Activated T-helper 1 cell treated with Interleukin-2 at 50 U/mL for 16 hours (primary cell): ENCODE data around the gene KLK13.

Experiments
- DNase-seq: peaks from one replicate; pipeline ENCODE4 v3.0.0-alpha.2; 2020; ENCODE audit warnings: low read depth

Gene KLK13

DNA sequence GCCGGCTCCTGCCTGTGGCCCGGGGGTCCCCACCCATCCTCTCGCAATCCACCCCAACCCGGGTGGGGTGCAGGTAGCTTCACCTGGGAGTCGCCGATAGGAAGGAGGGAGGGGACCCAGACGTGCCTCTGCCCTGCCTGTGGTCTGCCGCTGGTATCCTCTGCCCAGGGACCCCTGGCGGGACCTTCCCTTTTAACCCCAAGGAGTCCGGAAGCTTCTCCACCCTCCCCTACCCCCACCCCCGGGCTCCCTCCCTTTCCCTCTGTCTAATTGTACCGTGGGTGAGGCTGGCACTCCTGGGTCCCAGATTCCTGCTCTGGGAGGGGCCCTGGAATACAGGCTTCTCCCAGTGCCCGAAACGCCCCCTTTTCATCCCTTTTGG, 45.4 kb downstream of the KLK13 start, which contains the start of gene KLK10:
Gene KLK10 (minus strand): TSS at position 166 of the 382 bp plus-strand sequence. CDS start 579 bp downstream, outside the sequence.
- no peak for DNase-seq

DNA sequence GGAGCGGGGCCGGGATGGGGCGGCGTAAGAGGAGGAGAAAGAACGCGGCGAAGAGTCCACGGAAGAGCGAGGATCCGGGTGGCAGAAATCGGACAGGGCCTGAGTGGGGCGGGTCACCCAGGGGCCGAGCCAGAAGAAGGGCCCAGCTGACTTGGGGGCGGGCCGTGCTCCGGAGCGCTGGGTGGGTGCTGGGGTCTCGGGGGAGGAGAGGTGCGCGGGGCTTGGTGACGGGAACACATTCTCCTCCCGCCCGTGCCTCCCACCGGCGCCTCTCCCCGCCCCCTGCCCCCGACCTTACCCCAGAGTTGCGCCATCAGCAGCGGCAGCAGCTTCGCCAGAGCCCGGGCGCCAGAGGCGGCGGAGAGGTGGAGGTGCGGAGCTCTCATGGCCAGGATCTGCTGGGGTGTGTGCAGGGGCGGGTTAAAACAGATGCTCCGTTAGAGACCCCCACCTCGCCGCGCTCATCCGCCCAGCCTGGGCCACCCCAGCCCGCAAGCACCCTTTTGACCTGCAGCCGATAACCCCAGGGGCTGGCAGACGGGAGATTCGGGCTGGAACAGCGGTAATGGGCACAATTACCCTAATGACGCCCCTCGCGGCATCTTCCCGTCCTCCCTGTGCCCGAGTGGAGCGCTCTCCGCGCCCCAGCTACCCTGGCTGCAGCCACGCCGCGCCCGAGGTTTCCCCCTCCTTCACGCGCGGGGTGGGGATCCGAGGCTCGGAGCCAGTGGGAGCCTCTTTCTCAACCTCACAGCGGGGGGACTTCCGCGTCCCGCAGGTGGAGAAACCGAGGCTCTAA, 45.9 kb downstream of the KLK13 start:
- no peak for DNase-seq

DNA sequence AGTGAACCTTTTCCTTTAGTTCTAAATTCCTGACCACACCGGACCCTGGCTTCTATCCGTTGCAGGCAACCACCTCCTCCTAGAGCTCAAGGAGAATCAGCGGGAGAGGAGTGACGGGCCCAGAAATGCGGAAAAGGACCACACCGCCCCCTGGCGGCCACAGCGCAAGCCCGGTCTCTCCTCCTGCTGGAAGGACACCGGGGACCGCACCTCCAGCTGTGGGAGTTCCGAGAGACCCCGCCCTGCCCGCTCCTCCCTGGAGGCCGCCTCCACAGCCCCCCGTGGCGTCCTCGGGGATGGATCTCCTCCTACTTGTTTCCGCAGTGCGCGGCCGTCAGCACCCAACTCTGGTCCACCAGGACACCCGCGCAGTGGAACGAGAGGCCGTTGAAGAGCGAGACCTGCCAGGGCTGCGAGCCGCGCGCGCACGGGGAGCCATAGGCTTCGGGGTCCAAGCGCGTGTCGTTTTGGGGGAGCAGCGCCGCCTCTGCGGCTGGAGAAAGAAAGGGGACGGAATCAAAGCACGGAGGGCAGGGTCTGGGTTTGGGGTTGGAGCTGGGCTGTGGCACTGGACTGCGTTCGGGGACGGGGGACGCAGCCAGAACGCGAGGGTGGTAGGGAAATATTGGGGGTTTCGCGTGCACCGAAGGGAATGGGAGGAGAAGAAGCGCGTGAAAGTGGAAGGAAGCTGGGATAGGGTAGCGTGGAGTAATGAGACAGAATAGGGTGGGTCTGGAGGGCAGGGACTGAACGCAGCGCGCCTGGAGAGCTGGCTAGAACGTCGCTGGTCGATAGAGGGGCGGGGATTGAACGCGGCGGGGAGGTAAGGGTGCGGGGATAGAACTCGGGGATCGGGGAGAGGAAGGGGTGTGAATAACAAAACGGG, 47.9 kb downstream of the KLK13 start:
- DNase-seq, result no peak

DNA sequence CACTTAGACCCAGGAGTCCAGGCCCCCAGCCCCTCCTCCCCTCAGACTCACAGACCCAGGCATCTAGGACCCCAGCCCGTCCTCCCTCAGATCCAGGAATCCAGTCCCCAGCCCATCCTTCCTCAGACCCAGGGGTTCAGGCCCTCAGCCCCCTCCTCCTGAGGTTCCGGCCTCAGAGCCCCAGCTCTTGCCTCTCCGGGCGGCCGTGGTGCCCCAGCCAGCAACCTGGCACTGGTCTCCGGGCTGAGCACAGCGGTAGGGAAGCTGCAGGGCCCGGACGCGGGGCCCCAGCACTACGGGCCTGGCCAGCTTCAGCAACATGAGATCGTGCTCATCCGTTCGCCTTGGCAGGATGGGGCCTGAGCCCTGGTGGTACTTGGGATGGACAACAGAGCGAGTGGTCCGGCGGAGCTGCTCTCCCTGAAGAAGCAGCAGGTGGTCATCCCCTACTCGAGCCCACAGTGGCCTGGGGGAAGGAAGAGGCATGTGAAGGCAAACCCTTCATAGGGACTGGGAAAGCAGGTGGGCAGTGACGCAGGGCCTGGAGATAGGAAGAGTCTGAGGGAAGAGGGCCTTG, 49.1 kb downstream of the KLK13 start:
- DNase-seq, result no peak

DNA sequence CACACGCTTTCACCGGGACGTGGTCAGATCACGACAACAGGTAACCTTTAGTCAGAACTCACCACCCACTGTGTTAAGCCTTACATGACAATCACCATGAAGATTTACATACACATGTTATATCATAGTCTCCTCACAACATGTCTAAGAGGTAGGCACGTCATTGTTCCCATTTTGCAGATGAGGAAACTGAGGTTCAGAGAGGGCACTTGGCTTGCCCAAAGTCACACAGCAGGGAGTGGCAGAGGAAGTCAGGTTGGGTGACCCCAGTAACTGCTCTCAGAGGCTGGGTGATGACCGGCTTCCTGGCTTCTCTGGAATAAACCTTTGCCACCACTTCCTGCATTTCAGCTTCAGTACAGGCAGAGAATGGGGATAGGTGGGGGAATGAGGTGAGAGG, 50.6 kb downstream of the KLK13 start:
- no peak for DNase-seq

DNA sequence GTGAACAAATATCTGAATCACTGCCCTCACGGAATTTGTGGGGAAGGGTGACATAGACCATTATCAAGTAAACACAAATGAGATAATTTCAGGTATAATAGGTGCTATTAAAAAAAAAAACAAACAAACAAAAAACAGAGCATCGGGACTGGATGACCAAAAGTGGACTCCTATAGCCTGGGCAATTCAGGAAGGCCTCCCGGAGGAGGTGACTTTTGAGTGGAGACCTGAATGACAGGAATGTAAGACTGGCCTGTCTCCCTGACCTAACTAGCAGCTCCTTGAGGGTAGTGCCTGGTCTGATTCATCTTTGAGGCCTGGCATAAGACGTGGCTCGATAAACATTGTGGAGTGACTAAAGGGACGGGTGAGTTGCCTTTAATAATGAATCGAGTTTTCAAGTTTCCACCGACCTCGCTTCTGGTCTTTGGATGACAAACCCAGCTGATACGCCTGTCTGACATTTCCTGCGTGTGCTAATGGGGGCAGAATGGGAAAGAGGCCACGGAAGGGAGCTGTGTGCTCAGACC, 52.2 kb downstream of the KLK13 start:
- DNase-seq, result no peak

DNA sequence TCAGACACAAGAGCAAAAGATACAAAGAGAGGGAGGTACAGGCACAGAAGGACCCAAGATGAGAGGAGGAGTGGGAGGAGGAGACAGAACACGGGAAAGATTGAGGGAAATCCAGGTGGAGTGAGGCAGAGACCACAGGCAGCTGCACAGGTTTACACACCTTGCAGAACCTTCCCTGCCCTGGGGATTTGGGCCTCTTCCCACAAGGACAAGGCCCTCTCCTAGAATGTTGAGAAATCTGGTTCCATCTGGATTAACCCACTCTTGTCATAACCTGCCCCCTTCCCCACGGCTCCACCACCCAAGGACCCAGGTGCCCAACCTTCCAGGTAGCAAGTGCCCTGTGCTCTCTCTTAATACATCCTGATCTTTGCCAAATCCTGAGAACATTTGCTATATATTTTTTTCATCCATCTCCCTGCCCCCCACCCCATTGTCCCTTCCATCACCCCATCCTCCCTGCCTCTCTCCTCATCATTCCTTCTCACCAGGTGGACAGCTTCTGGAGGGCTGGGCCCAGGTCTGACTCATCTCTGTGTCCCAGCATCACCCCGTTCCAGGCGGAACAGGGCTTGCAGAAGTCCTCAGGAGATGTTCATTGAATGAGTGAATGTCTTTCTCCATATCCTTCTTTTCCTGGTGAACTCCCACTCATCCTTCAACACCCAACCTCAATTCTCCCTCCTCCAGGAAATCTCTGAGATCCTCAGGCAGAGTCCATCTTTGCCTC, 54.7 kb downstream of the KLK13 start:
- DNase-seq, result no peak

DNA sequence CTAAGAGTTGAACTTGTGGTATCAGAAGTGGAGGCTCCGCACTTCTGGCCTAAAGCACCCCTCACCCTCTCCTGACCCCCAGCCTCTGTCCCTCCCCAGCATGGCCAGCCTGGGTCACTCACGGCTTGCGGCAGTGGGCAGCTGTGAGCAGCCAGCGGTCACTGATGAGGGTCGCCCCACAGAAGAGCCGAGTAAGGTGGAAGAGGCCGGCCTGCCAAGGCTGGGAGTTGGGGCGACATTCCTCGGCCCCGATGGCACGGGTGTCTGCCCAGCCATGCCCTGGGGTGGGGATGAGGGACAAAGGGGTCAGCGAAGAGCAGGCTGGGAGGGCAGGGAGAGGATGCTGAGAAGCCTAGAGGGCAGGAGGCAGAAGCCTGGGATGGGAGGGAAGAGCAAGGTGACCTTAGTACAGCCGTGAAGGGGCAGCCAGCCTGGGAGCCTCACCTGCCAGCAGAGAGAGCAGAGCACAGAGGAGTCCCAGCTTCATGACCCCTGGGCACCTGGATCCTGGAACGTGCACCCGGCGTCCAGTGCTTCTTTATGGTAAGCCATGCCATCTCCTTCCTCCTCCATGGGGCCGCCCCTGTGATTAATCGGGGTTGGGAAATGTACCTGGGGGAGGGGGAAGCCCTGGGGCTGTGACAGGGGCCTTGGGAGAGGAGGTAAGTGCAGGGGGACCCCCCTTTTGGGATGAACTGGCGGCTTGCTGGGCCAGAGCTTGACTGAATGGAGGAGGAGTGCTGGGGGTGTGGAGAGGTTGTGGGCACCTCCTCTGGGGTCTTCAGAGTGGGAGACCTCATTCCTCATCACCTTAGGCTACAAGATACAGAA, 55.6 kb downstream of the KLK13 start:
- no peak for DNase-seq

DNA sequence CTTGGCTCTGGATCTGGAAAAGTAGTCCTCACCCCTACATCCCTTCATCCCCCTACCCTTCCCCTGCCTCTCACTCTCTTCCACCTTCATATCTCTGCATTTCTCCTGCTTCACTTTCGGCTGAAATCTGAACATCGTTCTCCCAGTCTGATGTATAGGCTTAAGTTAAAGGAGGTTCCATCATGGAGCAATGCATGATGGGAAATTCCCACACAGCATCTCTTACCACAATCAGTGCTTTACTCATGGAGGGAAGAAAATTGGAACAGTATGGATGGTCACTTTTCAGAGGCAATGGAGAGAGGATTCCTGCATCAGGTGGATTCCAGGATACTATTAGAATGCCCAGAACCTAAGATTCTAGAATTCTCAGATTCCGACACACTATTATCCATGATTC, 57.4 kb downstream of the KLK13 start:
- no peak for DNase-seq

DNA sequence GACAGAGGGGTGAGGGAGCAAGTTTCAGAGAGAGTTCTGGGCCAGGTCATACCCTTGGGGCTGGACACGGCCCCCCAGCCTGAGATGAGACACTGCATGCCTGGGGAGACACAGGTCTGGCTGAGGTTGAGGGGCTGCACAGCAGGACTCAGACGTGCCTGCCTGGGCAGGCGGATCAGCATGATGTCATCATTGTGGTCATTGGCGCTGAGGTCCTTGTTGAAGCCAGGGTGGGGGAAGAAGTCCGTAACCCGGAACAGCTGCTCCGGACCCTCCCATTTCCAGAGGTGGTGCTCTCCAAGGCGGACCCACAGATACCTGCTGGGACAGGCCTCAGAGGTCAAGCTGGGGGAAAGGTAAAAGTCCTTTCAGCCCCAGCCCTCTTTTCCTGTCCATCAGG, 58.5 kb downstream of the KLK13 start:
- no peak for DNase-seq
